Brain microvascular endothelial cell (primary cell): ENCODE results near the gene FARS2.

Source experiments
- DNase-seq: peaks from one replicate; pipeline ENCODE4 v3.0.0-alpha.2; 2020
- H3K27ac ChIP-seq: fragments of 250-450 bp; sonication (Bioruptor Pico); 2 replicates; pipeline ENCODE4 v1.5.1; 2020; ENCODE audit warnings: mild to moderate bottlenecking, moderate library complexity
- H3K27me3 ChIP-seq: fragments of 250-450 bp; sonication (Bioruptor Pico); replicated peaks from 2 replicates; pipeline ENCODE4 v1.5.1; 2020; ENCODE audit warnings: mild to moderate bottlenecking
- H3K36me3 ChIP-seq: fragments of 250-450 bp; sonication (Bioruptor Pico); replicated peaks from 2 replicates; pipeline ENCODE4 v1.5.1; 2020; ENCODE audit warnings: mild to moderate bottlenecking
- H3K4me3 ChIP-seq: 2 replicates; pipeline ENCODE4 v1.5.1; 2011; ENCODE audit warnings: low read depth, mild to moderate bottlenecking, control low read depth, low read length, moderate library complexity
- CTCF ChIP-seq: IDR thresholded peaks from 2 replicates; pipeline ENCODE4 v1.5.1; 2011; ENCODE audit warnings: low read depth, mild to moderate bottlenecking, moderate library complexity, low read length, control low read depth, inconsistent platforms; ENCODE audit errors: missing control alignments
- in situ Hi-C: cut with HindIII; loops from 2 replicates; pipeline ENCODE4 v1.10.0; 2017; ENCODE audit warnings: low sequenced_read_pairs, low pct_ligation_motif_present

The FARS2 gene

GRCh38 chr6:5639193-5639592, 377.9 kb downstream of the FARS2 start:
- DNase-seq, result no peak
- no peaks in the 10 kb centered on the region for H3K36me3 ChIP-seq
- H3K4me3 ChIP-seq, result no peak overlapping the region
- TF ChIP-seq CTCF, result no peak
- in situ Hi-C loops, result no loop called here
- no peak overlapping the region for H3K27ac ChIP-seq
- no peaks in the 10 kb centered on the region for H3K27me3 ChIP-seq

GRCh38 chr6:5640614-5641013, 379.3 kb downstream of the FARS2 start:
- in situ Hi-C loops, result no loop called here
- Histone ChIP-seq H3K4me3 (no peak overlapping the region), H3K36me3 (no peaks in the 10 kb centered on the region), H3K27ac (no peak overlapping the region), H3K27me3 (no peaks in the 10 kb centered on the region)
- no peak for TF ChIP-seq CTCF
- no peak for DNase-seq

GRCh38 chr6:5644523-5645185, 383.3 kb downstream of the FARS2 start:
- DNase-seq, result no peak
- Histone ChIP-seq H3K27me3 (no peaks in the 10 kb centered on the region), H3K36me3 (no peaks in the 10 kb centered on the region), H3K4me3 (no peak overlapping the region), H3K27ac (no peak overlapping the region)
- no peak for TF ChIP-seq CTCF
- in situ Hi-C loops, result no loop called here

- no peak for DNase-seq
- Histone ChIP-seq H3K27me3 (no peaks in the 10 kb centered on the region), H3K4me3 (no peak overlapping the region), H3K27ac (no peak overlapping the region), H3K36me3 (no peaks in the 10 kb centered on the region)
- in situ Hi-C loops, result no loop called here
- no peak for TF ChIP-seq CTCF
These were observed 384.3 kb downstream of the FARS2 start for GRCh38 chr6:5645328-5646290.

- in situ Hi-C loops, result no loop called here
- no peak for TF ChIP-seq CTCF
- Histone ChIP-seq H3K36me3 (no peaks in the 10 kb centered on the region), H3K27ac (no peak overlapping the region), H3K4me3 (no peak overlapping the region), H3K27me3 (no peaks in the 10 kb centered on the region)
- no peak for DNase-seq
These were observed 391.3 kb downstream of the FARS2 start for GRCh38 chr6:5652406-5653137.
